Endothelial cell of umbilical vein (primary cell): ENCODE results near the gene BCAS3. TPM values are rescaled to one million over a fixed set of nuclear protein-coding genes. Genes with fewer than 3 reads are reported as not detected.

ENCODE experiments used
- BruUV-seq: library from RNA; stranded (reverse); fragments of 400-500 nt; replicated peaks from 2 replicates; lab custom pipeline; 2021; lab: Mats Ljungman, UMichigan
- CTCF ChIA-PET: fragments of 300-600, 350-600 bp; sonication (Branson Sonifier 250); formaldehyde crosslinking; loops from one replicate; lab custom pipeline; 2021; ENCODE audit warnings: antibody characterized with exemption, inconsistent platforms; lab: Charles Lee
- POLR2A ChIA-PET: fragments of 300-600, 350-600 bp; sonication (Branson Sonifier 250); formaldehyde crosslinking; loops from one replicate; lab custom pipeline; 2021; ENCODE audit warnings: antibody characterized with exemption, inconsistent platforms; lab: Charles Lee
- DNase-seq: peaks from one replicate; pipeline ENCODE4 v3.0.0-alpha.2; 2011; ENCODE audit warnings: low read depth, low spot score
- FAIRE-seq: peaks from 2 replicates; lab custom pipeline; 2011; peaks lifted over from hg19 to GRCh38; lab: Jason Lieb, UNC
- H2AFZ ChIP-seq: 2 replicates; pipeline ENCODE4 v1.6.0; 2012; ENCODE audit warnings: low read depth, low read length, control low read depth, inconsistent platforms
- H3K27ac ChIP-seq: 2 replicates; pipeline ENCODE4 v1.5.1; 2011; ENCODE audit warnings: low read depth, mild to moderate bottlenecking, control low read depth, low read length, moderate library complexity; ENCODE audit not compliant: insufficient read depth
- H3K27me3 ChIP-seq, 2 experiments: 2 replicates each; pipeline versions ENCODE4 v1.6.0 to v1.6.1; 2011; ENCODE audit warnings: low read length in 2 of 2, mixed read lengths in 1 of 2; ENCODE audit not compliant: control insufficient read depth in 2 of 2, insufficient read depth in 2 of 2
- H3K36me3 ChIP-seq, 2 experiments: 2 replicates in 1 of 2; 3 replicates in 1 of 2; pipeline ENCODE4 v1.5.1; 2011; ENCODE audit warnings: low read length in 2 of 2, mild to moderate bottlenecking in 1 of 2, moderate library complexity in 1 of 2; ENCODE audit not compliant: control insufficient read depth in 2 of 2, insufficient read depth in 2 of 2; ENCODE audit errors: extremely low read depth in 1 of 2
- H3K4me1 ChIP-seq: 3 replicates; pipeline ENCODE4 v1.5.1; 2011; ENCODE audit warnings: mild to moderate bottlenecking, low read length; ENCODE audit not compliant: control insufficient read depth, insufficient read depth; ENCODE audit errors: extremely low read depth
- H3K4me2 ChIP-seq: 2 replicates; pipeline ENCODE4 v1.6.1; 2011; ENCODE audit warnings: low read length, control low read depth, mixed read lengths; ENCODE audit not compliant: insufficient read depth
- H3K4me3 ChIP-seq, 3 experiments: fragments of 200-600 bp in 1 of 3; sonication (generic), shearing (Covaris generic) in 1 of 3; replicated peaks in 1 of 3; 2 replicates each; pipeline ENCODE4 v1.5.1; 2011 to 2016; ENCODE audit warnings: control low read depth in 3 of 3, low read length in 3 of 3, mild to moderate bottlenecking in 2 of 3, inconsistent platforms in 1 of 3, low read depth in 1 of 3, moderate library complexity in 1 of 3; ENCODE audit not compliant: insufficient read depth in 1 of 3
- H3K79me2 ChIP-seq: 2 replicates; pipeline ENCODE4 v1.6.0; 2012; ENCODE audit warnings: low read length, inconsistent platforms; ENCODE audit not compliant: control insufficient read depth, insufficient read depth
- H3K9ac ChIP-seq: replicated peaks from 2 replicates; pipeline ENCODE3; 2011; ENCODE audit warnings: low read length, control low read depth; ENCODE audit not compliant: insufficient read depth; ENCODE audit errors: extremely low read depth
- H3K9me1 ChIP-seq: replicated peaks from 3 replicates; pipeline ENCODE4 v1.6.0; 2011; ENCODE audit warnings: mild to moderate bottlenecking, low read length; ENCODE audit not compliant: control insufficient read depth, insufficient read depth; ENCODE audit errors: extremely low read depth
- H3K9me3 ChIP-seq: replicated peaks from 2 replicates; pipeline ENCODE4 v1.5.1; 2012; ENCODE audit warnings: low read length, inconsistent platforms; ENCODE audit not compliant: control insufficient read depth, insufficient read depth
- H4K20me1 ChIP-seq: replicated peaks from 2 replicates; pipeline ENCODE3; 2011; ENCODE audit warnings: mild to moderate bottlenecking, low read length; ENCODE audit not compliant: control insufficient read depth, insufficient read depth; ENCODE audit errors: extremely low read depth
- CTCF ChIP-seq, 2 donors: IDR thresholded peaks; 1 replicate in 1 of 2; 2 replicates in 1 of 2; pipeline ENCODE4 v1.5.1; 2011; ENCODE audit warnings: low read length in 2 of 2, mild to moderate bottlenecking in 2 of 2, moderate library complexity in 2 of 2, control low read depth in 1 of 2, inconsistent platforms in 1 of 2, low read depth in 1 of 2; ENCODE audit not compliant: insufficient read depth in 1 of 2; ENCODE audit errors: extremely low read depth in 1 of 2
- EZH2 ChIP-seq: IDR thresholded peaks from 2 replicates; pipeline ENCODE4 v1.6.1; 2012; ENCODE audit warnings: borderline replicate concordance, low read depth, mild to moderate bottlenecking, moderate library complexity, low read length, inconsistent platforms; ENCODE audit not compliant: severe bottlenecking
- FOS ChIP-seq: IDR thresholded peaks from 2 replicates; pipeline ENCODE4 v1.6.1; 2011; ENCODE audit warnings: mild to moderate bottlenecking, low read length, moderate library complexity, borderline replicate concordance; ENCODE audit not compliant: insufficient read depth
- GATA2 ChIP-seq: IDR thresholded peaks from 2 replicates; pipeline ENCODE4 v1.7.0; 2011; ENCODE audit warnings: low read depth, mild to moderate bottlenecking, moderate library complexity, mixed read lengths, low read length; ENCODE audit not compliant: insufficient read length, insufficient read depth
- JUN ChIP-seq: IDR thresholded peaks from 2 replicates; pipeline ENCODE4 v1.6.1; 2011; ENCODE audit warnings: borderline replicate concordance, low read depth; ENCODE audit not compliant: insufficient read length, insufficient read depth
- MYC ChIP-seq: IDR thresholded peaks from one replicate; pipeline ENCODE4 v1.6.1; 2011; ENCODE audit warnings: mild to moderate bottlenecking, low read depth, low read length
- POLR2A ChIP-seq: IDR thresholded peaks from 2 replicates; pipeline ENCODE4 v1.6.1; 2012; ENCODE audit warnings: low read depth, mild to moderate bottlenecking, control low read depth, low read length
- POLR2AphosphoS5 ChIP-seq: IDR thresholded peaks from 2 replicates; pipeline ENCODE4 v1.6.1; 2012; ENCODE audit warnings: low read depth, mild to moderate bottlenecking, control low read depth, low read length, moderate library complexity; ENCODE audit not compliant: insufficient read depth
- dilution Hi-C: fragments of 300-500 bp; cut with MboI; formaldehyde crosslinking; loops from one replicate; pipeline ENCODE4 v1.15.0; 2019; ENCODE audit warnings: low sequenced_read_pairs; ENCODE audit not compliant: extremely low pct_ligation_motif_present
- intact Hi-C: fragments of 100-400 bp; cut with micrococcal nuclease; formaldehyde crosslinking; loops from one replicate; pipeline ENCODE4 v1.10.0; 2022
- polyA plus RNA-seq, 4 experiments: library from polyadenylated mRNA; depleted of rRNA in 3 of 4; stranded (reverse) in 3 of 4; unstranded in 1 of 4; fragments of >200 nt; gene quantifications; 2 replicates each; pipeline versions ENCODE4 v1.2.1 to v1.2.3, GENCODE V29; 2011 to 2012; ENCODE audit warnings: missing spikeins in 1 of 4
- total RNA-seq: library from RNA; stranded (reverse); gene quantifications from 2 replicates; pipeline ENCODE4 v1.2.3, GENCODE V29; 2021
- TF ChIP-seq, protein P1 (sequence below): IDR thresholded peaks from 2 replicates; pipeline ENCODE4 v1.6.1; 2011; ENCODE audit not compliant: insufficient read depth, insufficient read length

Gene BCAS3
- total and polyA plus RNA-seq, 2 donors (not counting 3 experiments of a cell fraction or from before 2014, with no cell fraction given): 8.2 to 16.0 TPM

DNA sequence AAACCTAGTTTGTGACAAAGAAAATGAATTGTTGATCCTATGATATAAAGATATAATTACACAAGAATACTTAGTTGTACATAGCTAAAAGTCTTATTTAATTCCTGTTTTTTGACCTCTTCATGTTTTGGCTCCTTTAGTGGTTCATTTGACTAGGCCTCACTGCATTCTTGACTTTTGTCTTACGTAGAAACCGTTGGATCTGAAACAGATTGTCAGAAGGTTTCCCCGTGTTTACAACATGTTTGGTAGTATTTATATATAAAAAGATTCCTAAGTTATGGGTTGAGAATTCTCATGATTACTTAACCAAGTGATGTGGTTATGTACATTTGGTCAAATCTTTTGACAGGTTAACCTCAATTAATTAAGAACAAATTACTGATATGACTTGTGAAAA, 162.8 kb downstream of the BCAS3 start:
- no TSS peak for BruUV-seq

More for the DNA sequence above, 162.8 kb downstream of the BCAS3 start:
- no peak overlapping the region for H3K27ac ChIP-seq
- no peak overlapping the region for H2AFZ ChIP-seq
- no peak for DNase-seq
- no peaks in the 10 kb centered on the region for H3K9me3 ChIP-seq
- no peak for TF ChIP-seq MYC
- TF ChIP-seq JUN: no peak
- no peak for TF ChIP-seq FOS
- no peak for TF ChIP-seq EZH2
- no peak for TF ChIP-seq POLR2A
- TF ChIP-seq, protein P1, sequence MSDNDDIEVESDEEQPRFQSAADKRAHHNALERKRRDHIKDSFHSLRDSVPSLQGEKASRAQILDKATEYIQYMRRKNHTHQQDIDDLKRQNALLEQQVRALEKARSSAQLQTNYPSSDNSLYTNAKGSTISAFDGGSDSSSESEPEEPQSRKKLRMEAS: no peak
- TF ChIP-seq GATA2: no peak
- no peak for TF ChIP-seq POLR2AphosphoS5
- no peak for TF ChIP-seq CTCF (IDR thresholded peaks at IDR 0.05; ENCODE audit: extremely low read depth in 1 of 2, insufficient read depth in 1 of 2, low read depth in 1 of 2, low read length in 2 of 2)
- intact Hi-C loops (loop anchor here (10.0 kb wide), 1 partner anchor 56 kb away; no protein-coding TSS in a partner anchor), dilution Hi-C loops (no loop called here)
- H3K4me1 ChIP-seq: no peaks in the 10 kb centered on the region
- CTCF ChIA-PET: interaction anchor here (0.9 to 1.4 kb wide), 2 partner anchors 9 to 11 kb away, joined by 3 to 5 read pairs; no protein-coding TSS in a partner anchor
- H3K79me2 ChIP-seq: no peaks in the 10 kb centered on the region
- no peak for FAIRE-seq
- H3K9ac ChIP-seq: no peak overlapping the region
- POLR2A ChIA-PET: no interaction called here
- H3K9me1 ChIP-seq: no peaks in the 10 kb centered on the region
- H3K4me3 ChIP-seq: no peak overlapping the region
- no peak overlapping the region for H3K4me2 ChIP-seq
- H3K27me3 ChIP-seq: no peaks in the 10 kb centered on the region
- no peaks in the 10 kb centered on the region for H3K36me3 ChIP-seq
- no peaks in the 10 kb centered on the region for H4K20me1 ChIP-seq
